Fibroblast of the aortic adventitia (primary cell): ENCODE results near the gene C2orf92. TPM values are rescaled to one million over a fixed set of nuclear protein-coding genes. Genes with fewer than 3 reads are reported as not detected.

ENCODE experiments used
- DNase-seq: peaks from one replicate; pipeline ENCODE4 v3.0.0-alpha.2; 2010; ENCODE audit warnings: low read depth
- H3K4me3 ChIP-seq: 2 replicates; pipeline ENCODE4 v1.5.1; 2011; ENCODE audit warnings: low read depth, mild to moderate bottlenecking, control low read depth, low read length, moderate library complexity
- CTCF ChIP-seq: IDR thresholded peaks from 2 replicates; pipeline ENCODE4 v1.5.1; 2011; ENCODE audit warnings: mild to moderate bottlenecking, low read length, control low read depth, inconsistent platforms; ENCODE audit not compliant: insufficient read depth
- small RNA-seq: library from RNA; depleted of rRNA; stranded (forward); fragments of <200 nt; gene quantifications from one replicate; pipeline ENCODE3, GENCODE V24; 2012
- total RNA-seq: library from RNA; depleted of rRNA; stranded (reverse); fragments of >200 nt; gene quantifications from 2 replicates; pipeline ENCODE4 v1.2.3, GENCODE V29; 2012; ENCODE audit warnings: low replicate concordance

The C2orf92 gene
- total RNA-seq, 1 donor: 2.0 TPM

GRCh38 chr2:97749581-97749980 lies 80.1 kb downstream of the C2orf92 start:
- no peak for DNase-seq
- no peak for TF ChIP-seq CTCF
- H3K4me3 ChIP-seq: no peak overlapping the region

- no peak for DNase-seq
- no peak overlapping the region for H3K4me3 ChIP-seq
- no peak for TF ChIP-seq CTCF
Measured at GRCh38 chr2:97750017-97750416, 80.5 kb downstream of the C2orf92 start.

- no peak for TF ChIP-seq CTCF
- no peak overlapping the region for H3K4me3 ChIP-seq
- peak; percentile 16 for DNase-seq
Measured at GRCh38 chr2:97751752-97752151, 82.2 kb downstream of the C2orf92 start.

Small RNA genes lying within 50 kb of the gene (small RNA-seq; reads per million reads assigned to genes)
- not detected for gene RNU4-8P

Other genes starting within 250 kb of the C2orf92 start
- 49.8 and 72.4 TPM in 2 replicates for gene ANKRD36B, start 79.8 kb upstream of the C2orf92 start, total RNA-seq
- 83.4 and 198 TPM in 2 replicates for gene COX5B, start 23.7 kb upstream of the C2orf92 start, total RNA-seq
- 24.3 and 44.6 TPM in 2 replicates for gene ACTR1B, start 5.7 kb upstream of the C2orf92 start, total RNA-seq
- 0.25 TPM in 1 of 2 replicates, not detected in the other for gene ZAP70, start 43.9 kb downstream of the C2orf92 start, total RNA-seq